GM18502 (cell line): ENCODE measurements around the gene PRR35.

Experiments
- ATAC-seq: cut with Tn5 transposase; IDR thresholded peaks from one replicate; pipeline ENCODE4 v1.9.1; 2021; ENCODE audit warnings: mild to moderate bottlenecking; ENCODE audit not compliant: unreplicated experiment, poor library complexity

The PRR35 gene

GRCh38 chr16:577796-578195 lies 17.6 kb downstream of the PRR35 start:
- ATAC-seq, result no peak

- ATAC-seq, result no peak
Observed at GRCh38 chr16:578232-578869, 18.2 kb downstream of the PRR35 start.

- no peak for ATAC-seq
Observed at GRCh38 chr16:578870-579405, 18.7 kb downstream of the PRR35 start.

GRCh38 chr16:580141-580945 lies 20.1 kb downstream of the PRR35 start:
- no peak for ATAC-seq

- no peak for ATAC-seq
Observed at GRCh38 chr16:580946-581498, 20.8 kb downstream of the PRR35 start.

GRCh38 chr16:582218-582613 lies 22.0 kb downstream of the PRR35 start:
- ATAC-seq, result no peak

- no peak for ATAC-seq
Observed at GRCh38 chr16:582614-583331, 22.6 kb downstream of the PRR35 start.

GRCh38 chr16:583470-583814 lies 23.2 kb downstream of the PRR35 start:
- ATAC-seq, result no peak

GRCh38 chr16:583815-584591 lies 23.8 kb downstream of the PRR35 start:
- no peak for ATAC-seq

- no peak for ATAC-seq
Observed at GRCh38 chr16:585351-585750, 25.2 kb downstream of the PRR35 start.

- no peak for ATAC-seq
Observed at GRCh38 chr16:586047-586644, 26.0 kb downstream of the PRR35 start.

- no peak for ATAC-seq
Observed at GRCh38 chr16:586645-587590, 26.7 kb downstream of the PRR35 start.

GRCh38 chr16:588639-588888 lies 28.4 kb downstream of the PRR35 start:
- ATAC-seq, result no peak

- ATAC-seq, result peak; percentile 74
Observed at GRCh38 chr16:588889-589657, 28.9 kb downstream of the PRR35 start.

GRCh38 chr16:589658-590187 lies 29.5 kb downstream of the PRR35 start, which contains the start of gene RAB40C:
Gene RAB40C, plus strand, starts transcription at chr16:590066. Its CDS starts 226 bp downstream, at chr16:590292.
- ATAC-seq, result peak; percentile 70

- ATAC-seq, result peak; percentile 2
Observed at GRCh38 chr16:590188-590814, 30.1 kb downstream of the PRR35 start.

GRCh38 chr16:590815-591200 lies 30.6 kb downstream of the PRR35 start:
- ATAC-seq, result no peak
